Fibroblast of gingiva (primary cell): Measurements from ENCODE around the gene PFKM.

Experiments
- DNase-seq: peaks from one replicate; pipeline ENCODE4 v3.0.0-alpha.2; 2011; ENCODE audit warnings: low read depth

The PFKM gene

DNA sequence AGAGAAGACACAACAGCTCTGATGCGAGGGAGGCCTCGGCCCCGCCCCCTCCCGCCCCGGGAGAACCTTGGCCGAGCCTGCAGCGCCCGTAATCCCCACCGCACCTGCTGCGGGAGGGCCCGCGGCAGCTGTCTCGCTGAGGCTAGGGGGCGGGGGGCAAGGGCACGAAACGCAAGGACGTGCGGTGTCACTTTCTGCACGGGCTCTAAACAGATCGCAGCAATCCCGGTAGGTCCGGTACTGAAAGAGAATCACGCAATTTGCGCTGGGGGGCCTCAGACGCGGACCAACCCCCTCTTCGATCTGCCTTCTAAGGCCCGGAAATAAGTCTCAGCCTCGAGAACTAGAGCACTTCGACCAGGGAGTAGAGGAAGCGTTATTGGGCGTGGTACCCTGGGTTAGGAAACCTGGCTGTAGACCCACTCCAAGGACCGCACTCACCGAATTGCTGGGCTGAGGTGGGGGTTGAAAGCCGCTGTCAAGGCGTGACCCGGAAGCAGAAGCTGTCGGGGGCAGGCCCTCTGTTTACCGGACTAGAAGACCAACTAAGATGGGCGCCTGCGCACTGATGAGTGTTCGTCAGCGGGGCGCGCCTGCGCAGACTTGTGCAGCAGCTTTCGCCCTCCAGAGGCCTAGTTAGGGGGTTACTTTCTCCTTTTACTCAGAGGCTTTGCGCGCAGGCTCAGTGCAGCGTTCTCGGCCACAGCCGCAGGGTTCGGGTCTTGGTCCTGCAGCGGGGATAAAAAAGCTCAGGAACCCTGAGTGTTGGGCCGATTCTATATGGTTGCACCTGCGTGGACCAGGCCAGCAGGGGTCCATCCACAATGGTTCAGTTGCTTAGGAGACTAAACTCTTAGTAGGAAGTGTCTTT is 38.1 kb downstream of the PFKM start, which contains the start of gene ASB8:
Gene ASB8 (minus strand): TSS at position 498 of the 871 bp plus-strand sequence. CDS start 4,019 bp downstream, outside the sequence.
- peak; percentile 95 for DNase-seq

DNA sequence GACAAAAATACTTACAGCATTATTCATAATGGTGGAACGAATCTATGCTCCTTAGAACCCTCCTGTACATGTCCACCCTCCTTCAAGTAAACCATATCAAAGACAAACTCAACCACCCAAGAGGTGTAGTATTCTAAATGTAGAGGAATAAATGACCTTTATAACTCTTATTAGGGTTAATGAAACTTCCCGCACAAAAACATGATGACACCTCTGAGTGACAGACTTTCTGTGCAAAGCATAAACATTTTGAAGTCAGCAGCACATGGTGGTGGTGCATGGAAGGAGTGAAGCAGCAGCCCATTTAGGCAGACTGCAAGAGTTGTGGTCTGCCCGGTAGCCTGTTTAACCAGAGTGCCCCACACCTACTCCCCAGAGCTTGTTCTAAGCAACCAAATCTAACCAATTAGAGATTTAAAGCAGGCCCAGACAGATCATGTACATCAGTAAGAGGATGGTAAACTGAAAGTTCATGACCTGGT is 38.8 kb downstream of the PFKM start:
- DNase-seq = no peak

GRCh38 chr12:48160046-48160445 is 40.9 kb downstream of the PFKM start:
- DNase-seq = peak; percentile 51

DNA sequence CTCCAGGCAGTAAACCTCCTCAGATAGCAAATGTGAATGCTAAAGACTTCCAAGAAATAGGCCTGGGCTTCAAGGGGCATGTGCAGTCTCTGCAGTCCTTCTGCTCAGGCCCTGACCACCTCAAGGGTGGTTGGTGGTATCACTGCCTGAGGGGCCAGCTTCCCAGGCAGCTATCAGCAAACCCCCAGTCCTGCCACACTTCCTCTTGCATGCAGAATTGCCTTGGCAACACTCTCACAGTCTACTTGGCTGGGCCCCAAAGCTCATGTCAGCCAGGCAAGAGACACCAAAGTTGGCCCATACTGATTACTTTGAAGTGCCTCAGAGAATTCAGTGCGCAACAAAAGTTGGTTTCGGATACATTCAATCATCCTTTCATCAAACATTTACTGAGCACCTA is 41.6 kb downstream of the PFKM start:
- DNase-seq = no peak

DNA sequence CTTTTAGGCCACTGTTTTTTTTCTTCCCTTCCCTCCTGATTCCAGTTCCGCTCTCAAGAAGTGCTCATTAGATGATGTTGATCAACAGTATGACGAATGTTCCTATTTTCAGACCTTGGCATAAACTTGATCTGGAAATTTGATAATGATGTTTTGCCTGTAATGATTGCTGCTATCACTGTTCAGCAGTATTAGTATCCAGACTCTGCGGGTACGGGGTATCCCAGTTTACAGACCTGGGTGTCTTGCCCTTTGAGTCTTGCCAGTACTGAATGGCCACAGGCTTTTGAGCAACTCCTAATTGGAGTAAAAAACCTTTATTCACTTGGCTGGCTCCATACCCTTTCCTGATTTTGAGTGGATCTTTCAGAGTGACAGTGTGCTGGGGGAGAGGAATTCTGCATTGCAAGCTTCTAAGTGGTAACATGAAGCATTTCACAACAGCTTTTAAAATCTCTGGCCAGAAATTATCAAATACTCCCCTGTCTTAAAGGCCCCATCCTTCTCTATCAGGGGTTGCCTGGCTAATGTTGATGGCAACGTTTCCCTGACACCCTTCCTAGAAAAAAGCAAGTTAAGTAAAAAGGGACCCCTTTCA is 44.1 kb downstream of the PFKM start:
- peak; percentile 9 for DNase-seq

DNA sequence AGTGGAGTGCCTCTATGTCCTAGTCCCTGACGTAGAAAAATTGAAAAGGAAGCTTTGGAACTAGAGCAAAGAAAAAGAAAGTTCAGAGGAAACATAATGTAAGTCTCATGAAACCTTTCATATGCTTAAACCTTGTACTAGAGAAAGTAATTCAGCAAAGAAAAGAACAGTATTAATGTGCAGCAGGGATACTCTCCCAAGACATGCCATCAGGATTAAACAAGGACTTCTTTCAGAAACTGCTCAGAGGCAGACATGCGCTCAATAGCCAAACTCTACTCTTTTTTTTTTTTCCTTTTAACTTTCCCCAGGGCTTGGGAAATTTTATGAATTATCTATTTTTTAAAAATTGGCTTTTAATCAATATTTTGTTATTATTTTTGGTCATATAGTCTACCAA is 45.3 kb downstream of the PFKM start:
- no peak for DNase-seq

DNA sequence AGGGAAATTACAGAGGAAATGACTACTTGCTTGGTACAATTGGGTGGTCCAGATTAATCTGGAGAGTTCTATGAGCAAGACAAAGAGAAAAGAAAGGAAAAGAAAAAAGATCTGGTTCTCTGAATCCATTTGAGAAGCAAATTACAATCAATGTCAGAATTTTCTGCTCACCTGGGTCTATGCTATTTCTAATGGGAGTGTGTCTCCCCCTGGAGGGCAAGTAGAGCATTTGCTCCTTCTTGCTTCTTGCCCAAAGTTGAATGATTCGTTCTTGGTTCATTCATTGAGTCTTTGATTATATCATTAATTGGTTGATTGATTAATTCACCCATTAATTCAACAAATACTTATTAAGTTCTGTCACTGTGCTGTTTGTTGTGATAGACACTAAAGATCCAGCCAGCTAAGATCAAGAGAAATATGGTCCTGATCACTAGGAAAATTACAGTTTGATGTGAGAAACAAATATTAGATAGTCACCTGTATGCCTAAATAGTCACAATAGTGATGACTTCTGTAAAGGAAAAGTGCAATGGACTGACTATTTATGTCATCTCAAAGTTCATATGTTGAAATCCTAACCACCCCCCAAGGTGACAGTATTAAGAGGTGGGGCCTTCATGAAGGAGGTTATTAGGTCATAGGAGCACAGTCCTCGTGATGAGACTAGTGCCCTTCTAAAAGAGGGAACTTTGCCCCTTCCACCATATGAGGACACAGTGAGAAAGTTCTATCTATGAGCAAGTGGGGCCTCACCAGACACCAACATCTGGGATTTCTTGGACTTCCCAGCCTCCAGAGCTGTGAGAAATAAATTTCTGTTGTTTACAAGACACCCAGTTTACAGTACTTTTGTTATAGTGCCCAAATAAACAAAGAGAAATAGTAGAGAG is 46.2 kb downstream of the PFKM start:
- DNase-seq = peak; percentile 36

- no peak for DNase-seq
Observed at GRCh38 chr12:48169011-48169410, 49.8 kb downstream of the PFKM start.

DNA sequence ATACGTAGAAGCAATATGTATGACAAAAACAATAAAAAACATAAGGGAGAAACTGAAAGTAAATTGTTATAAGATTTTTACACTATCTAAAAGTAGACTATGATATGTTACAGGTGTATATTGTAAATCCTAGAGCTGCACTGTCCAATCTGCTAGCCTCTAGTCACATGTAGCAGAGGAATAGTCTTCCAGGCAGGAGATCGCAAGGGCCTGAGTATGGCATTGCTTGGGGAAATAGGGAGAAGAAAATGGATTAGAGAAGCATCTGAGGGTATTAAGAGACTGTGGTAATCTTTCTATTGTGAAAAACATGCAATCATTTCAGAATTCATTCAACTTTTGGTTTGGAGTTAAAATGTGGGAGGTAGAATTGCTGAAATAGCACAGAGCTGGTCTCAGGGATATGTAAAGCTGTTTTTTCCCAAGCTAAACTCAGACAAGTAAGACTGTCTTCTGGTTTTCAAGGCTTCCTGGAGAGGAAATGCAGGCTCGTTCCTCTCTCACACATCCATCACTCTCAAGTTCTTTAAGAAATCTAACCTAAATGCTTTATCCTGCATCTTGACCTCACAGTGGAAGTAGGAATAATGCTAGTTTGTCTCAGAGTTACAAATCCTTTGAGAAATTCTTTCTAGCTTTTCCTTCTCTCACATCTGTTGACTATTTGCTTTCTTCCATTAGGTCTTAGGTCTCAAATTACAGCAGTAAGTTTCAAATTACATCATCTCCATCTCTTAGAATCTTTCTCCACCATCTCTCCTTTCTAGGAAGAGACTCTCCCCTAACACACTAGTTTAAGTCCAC is 56.7 kb downstream of the PFKM start:
- peak; percentile 29 for DNase-seq

DNA sequence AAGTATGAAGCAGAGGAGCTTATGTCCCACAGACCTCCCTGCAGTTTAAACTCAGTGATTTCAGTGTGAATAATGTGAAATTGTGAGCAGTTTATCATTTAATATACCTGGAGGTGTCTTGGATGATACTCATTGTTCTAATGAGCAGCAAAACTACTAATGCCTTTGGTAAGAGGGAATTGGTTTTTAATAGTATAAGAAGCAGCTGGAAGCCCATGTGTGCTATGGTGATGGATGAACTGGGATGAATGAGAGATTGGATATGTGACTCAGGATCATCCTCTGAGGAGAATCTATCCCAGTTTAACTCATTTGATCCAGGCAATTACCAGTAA is 57.2 kb downstream of the PFKM start:
- DNase-seq = no peak

- no peak for DNase-seq
Observed at GRCh38 chr12:48177982-48178381, 58.8 kb downstream of the PFKM start.

DNA sequence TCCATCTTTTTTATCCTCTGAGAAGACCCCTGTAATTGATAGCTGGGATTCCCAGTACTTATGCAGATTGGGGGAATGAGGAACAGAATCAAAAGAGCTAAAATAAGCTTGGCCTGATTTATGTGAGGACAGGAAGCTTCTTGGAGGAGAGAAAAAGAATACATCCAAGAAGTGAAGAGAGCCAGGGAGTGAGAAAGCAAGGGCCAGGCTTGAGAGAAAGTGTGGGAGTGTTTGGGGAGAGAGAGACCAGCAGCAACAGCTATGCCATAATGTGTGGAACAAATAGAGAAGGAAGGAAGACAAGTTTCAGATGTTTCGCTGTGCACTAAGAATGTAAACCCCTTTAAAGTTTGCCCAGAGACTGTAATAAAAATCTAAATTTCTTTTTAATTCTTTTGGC is 60.3 kb downstream of the PFKM start:
- no peak for DNase-seq

DNA sequence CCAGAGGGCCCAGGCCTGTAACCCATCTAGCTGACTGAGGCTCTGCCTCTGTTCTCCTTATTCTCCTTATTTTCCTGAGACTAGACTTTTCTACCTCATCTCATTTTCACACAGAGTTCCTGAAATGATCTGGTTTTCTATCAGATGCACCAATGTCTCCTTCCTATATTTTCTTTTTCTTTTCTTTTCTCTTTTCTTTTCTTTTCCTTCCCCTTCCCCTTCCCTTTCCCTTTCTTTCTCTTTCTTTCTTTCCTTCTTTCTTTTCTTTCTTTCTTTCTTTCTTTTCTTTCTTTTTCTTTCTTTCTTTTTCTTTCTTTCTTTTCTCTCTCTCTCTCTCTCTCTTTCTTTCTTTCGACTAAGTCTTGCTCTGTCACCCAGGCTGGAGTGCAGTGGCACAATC is 61.3 kb downstream of the PFKM start:
- DNase-seq = no peak

GRCh38 chr12:48180857-48181495 is 61.8 kb downstream of the PFKM start:
- DNase-seq = no peak

GRCh38 chr12:48182631-48183030 is 63.5 kb downstream of the PFKM start:
- DNase-seq = no peak

- peak; percentile 79 for DNase-seq
Observed at GRCh38 chr12:48183091-48183875, 64.1 kb downstream of the PFKM start, which contains the start of gene CCDC184. Gene CCDC184, plus strand, starts transcription at chr12:48183644. Its CDS starts 479 bp downstream, at chr12:48184123.

GRCh38 chr12:48183876-48184548 is 64.8 kb downstream of the PFKM start:
- no peak for DNase-seq

DNA sequence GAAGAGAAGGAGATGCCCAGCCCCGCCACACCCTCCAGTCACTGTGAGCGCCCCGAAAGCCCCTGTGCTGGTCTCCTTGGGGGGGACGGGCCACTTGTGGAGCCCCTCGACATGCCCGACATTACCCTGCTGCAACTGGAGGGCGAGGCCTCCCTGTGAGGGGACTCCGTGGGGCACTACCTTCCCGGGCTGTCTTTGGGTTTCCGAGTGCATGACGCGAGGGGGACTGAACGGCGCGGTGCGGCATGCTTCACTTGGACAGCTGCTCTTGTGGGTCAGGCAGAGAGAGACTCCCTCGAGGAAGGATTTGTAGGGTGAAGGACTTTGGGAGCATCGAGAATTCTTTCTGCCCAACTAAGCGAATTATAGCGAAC is 65.4 kb downstream of the PFKM start:
- no peak for DNase-seq

- no peak for DNase-seq
Observed at GRCh38 chr12:48185181-48185919, 66.2 kb downstream of the PFKM start.
